HEK293T (cell line): ENCODE measurements around the gene CADM2.

Experiments
- ARNT ChIP-seq: fragments of 450-650 bp; IDR thresholded peaks from 2 replicates; pipeline ENCODE4 v1.6.1; 2017; ENCODE audit warnings: mild to moderate bottlenecking
- BHLHE40 ChIP-seq: fragments of 450-650 bp; IDR thresholded peaks from 2 replicates; pipeline ENCODE4 v1.6.1; 2016; ENCODE audit warnings: mild to moderate bottlenecking, moderate library complexity, borderline replicate concordance
- ELF4 ChIP-seq: fragments of 450-650 bp; IDR thresholded peaks from 2 replicates; pipeline ENCODE4 v1.6.1; 2017; ENCODE audit warnings: antibody characterized with exemption
- FOXA1 ChIP-seq: fragments of 450-650 bp; IDR thresholded peaks from 2 replicates; pipeline ENCODE4 v1.6.1; 2016; ENCODE audit warnings: mild to moderate bottlenecking
- FOXK2 ChIP-seq: fragments of 450-650 bp; IDR thresholded peaks from 2 replicates; pipeline ENCODE4 v1.6.1; 2016; ENCODE audit warnings: mild to moderate bottlenecking
- FOXM1 ChIP-seq: fragments of 450-650 bp; IDR thresholded peaks from 2 replicates; pipeline ENCODE4 v1.6.1; 2017; ENCODE audit warnings: mild to moderate bottlenecking, borderline replicate concordance
- HDGF ChIP-seq: fragments of 450-650 bp; IDR thresholded peaks from 2 replicates; pipeline ENCODE4 v1.6.1; 2017; ENCODE audit warnings: antibody characterized with exemption, borderline replicate concordance
- L3MBTL2 ChIP-seq: fragments of 450-650 bp; conservative IDR thresholded peaks from 2 replicates; pipeline ENCODE4 v1.6.1; 2016; ENCODE audit warnings: mild to moderate bottlenecking
- NFRKB ChIP-seq: fragments of 450-650 bp; IDR thresholded peaks from 2 replicates; pipeline ENCODE4 v1.6.1; 2016; ENCODE audit warnings: mild to moderate bottlenecking, moderate library complexity
- PKNOX1 ChIP-seq: fragments of 450-650 bp; IDR thresholded peaks from 2 replicates; pipeline ENCODE4 v1.6.1; 2016
- SP1 ChIP-seq: fragments of 450-650 bp; IDR thresholded peaks from 2 replicates; pipeline ENCODE4 v1.6.1; 2017
- SUZ12 ChIP-seq: fragments of 450-650 bp; IDR thresholded peaks from 2 replicates; pipeline ENCODE4 v1.6.1; 2016; ENCODE audit warnings: mild to moderate bottlenecking
- TARDBP ChIP-seq: fragments of 450-650 bp; IDR thresholded peaks from 2 replicates; pipeline ENCODE4 v1.6.1; 2016
- ZNF384 ChIP-seq: fragments of 450-650 bp; IDR thresholded peaks from 2 replicates; pipeline ENCODE4 v1.6.1; 2016

DNA sequence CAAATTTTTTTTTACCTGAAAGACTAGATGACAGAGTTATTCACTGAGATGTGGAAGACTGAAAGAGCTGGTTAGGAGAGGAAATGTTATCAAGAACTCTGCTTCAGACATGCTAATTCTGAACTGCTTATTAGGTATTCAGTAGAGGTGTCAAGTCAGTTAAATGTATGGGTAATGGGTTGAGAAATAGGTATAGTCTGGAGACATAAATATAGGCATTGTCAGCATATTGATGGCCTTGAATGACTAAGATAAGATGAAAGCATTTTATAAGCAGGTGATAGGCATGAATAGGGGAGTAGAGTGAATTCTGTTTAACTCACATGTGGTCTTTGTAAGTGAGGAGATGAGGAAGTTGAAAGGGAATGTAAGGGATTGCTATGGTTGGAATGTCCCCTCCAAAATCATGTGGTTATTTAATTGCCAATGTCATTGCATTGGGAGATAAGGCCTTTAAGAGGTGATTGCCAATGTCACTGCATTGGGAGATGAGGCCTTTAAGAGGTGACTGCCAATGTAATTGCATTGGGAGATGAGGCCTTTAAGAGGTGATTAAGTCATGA is 904.2 kb downstream of the CADM2 start:
- no peak for TF ChIP-seq BHLHE40
- no peak for TF ChIP-seq TARDBP
- TF ChIP-seq ELF4, result no peak
- no peak for TF ChIP-seq SP1
- TF ChIP-seq ARNT, result no peak
- TF ChIP-seq HDGF, result no peak
- no peak for TF ChIP-seq SUZ12
- no peak for TF ChIP-seq FOXM1
- no peak for TF ChIP-seq NFRKB
- TF ChIP-seq FOXK2, result no peak
- TF ChIP-seq FOXA1, result no peak
- no peak for TF ChIP-seq L3MBTL2
- TF ChIP-seq ZNF384, result no peak
- no peak for TF ChIP-seq PKNOX1
